ENCODE data around the gene PLSCR3. TPM values are rescaled to one million over a fixed set of nuclear protein-coding genes. Genes with fewer than 3 reads are reported as not detected.

The PLSCR3 gene
- total RNA-seq, 1 donor from 2014 or later = 16.1 TPM

DNA sequence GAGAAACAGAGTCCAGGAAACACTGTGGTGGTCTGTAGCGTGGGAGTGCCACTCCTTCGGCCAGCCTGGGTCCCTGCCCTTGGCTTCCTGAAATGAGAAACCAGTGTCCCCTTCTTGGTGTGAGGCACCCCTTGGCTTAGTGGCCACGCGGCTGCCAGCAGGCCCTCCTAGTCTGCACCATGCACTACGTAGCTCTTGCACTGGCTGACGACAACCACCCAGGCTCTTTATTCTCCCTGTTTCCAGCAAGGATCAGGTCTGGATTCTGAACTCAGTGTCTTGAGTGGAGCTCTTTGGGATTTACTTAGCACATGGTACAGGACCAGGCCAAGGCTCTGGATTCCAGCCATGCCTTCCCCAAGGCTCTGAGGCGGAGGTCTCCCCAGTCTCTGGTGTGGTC is 33.2 kb upstream of the PLSCR3 start:
- intact Hi-C loops (cut with micrococcal nuclease) = no loop called here
- ATAC-seq (no peak), DNase-seq (no peak)

DNA sequence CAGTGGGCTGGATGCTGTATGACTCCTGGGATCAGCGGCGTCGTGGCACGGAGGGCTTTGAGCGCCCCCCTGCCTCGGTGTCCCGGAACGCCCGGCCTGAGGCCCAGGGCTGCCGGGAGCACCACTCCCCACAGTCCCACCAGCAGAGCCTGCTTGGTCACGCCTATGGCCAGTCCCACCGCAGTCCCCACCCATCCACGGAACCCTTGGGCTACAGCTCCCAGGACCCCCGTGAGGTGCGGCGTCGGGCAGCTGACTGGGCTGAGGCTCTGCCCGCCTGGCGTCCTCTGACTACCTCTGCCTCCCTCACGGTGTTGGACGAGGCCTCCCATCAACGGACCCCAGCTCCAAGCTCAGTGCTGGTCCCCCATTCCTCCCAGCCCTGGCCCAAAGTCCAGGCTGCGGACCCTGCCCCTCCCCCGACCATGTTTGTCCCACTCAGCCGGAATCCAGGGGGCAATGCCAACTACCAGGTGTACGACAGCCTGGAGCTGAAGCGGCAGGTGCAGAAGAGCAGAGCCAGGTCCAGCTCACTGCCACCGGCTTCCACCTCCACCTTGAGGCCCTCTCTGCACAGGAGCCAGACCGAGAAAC is 32.7 kb upstream of the PLSCR3 start:
- intact Hi-C loops (cut with micrococcal nuclease) = no loop called here
- ATAC-seq (no peak), DNase-seq (no peak)

DNA sequence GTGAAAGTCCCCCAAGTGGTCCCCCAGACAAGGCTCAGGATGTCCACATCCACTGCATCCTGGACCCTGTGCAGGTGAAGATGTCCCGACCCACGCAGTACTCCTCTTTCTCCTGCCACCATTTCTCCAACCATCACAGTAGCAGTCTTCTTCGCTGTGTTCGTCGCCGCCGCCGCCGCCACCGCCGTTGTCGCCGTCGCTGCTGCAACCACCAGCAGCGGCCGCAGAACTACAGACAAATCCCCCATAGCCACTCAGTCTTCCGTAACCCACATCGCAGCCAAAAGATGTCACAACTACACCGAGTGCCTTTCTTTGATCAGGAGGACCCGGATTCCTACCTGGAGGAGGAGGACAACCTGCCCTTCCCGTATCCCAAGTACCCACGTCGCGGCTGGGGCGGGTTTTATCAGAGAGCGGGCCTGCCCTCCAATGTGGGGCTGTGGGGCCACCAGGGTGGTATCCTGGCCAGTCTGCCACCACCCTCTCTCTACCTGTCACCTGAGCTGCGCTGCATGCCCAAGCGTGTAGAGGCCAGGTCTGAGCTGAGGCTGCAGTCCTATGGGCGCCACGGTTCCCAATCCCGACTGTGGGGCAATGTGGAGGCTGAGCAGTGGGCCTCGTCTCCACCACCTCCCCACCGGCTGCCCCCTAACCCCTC is 32.0 kb upstream of the PLSCR3 start:
- DNase-seq = no peak
- ATAC-seq = no peak
- intact Hi-C loops (cut with micrococcal nuclease) = no loop called here

DNA sequence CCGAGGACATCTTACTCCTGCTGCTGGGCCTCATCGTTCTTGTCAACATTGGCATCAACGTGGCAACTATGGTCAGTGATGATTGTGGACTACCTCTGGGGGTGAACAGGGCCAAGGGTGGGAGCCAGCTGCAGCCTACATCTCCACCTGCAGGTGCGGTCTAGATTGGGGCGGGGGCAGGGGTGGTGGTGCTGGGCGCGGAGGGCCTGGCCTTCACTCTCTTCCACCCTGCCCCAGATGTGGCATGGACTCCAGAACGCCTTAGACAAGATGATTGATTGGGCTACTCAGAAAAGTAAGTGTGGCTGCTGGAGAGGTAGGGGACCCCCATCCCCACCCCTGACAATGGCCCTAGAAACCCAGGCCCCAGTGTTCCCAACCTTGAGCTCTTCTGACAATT is 31.4 kb upstream of the PLSCR3 start:
- DNase-seq (no peak), ATAC-seq (no peak)
- intact Hi-C loops (cut with micrococcal nuclease) = no loop called here

DNA sequence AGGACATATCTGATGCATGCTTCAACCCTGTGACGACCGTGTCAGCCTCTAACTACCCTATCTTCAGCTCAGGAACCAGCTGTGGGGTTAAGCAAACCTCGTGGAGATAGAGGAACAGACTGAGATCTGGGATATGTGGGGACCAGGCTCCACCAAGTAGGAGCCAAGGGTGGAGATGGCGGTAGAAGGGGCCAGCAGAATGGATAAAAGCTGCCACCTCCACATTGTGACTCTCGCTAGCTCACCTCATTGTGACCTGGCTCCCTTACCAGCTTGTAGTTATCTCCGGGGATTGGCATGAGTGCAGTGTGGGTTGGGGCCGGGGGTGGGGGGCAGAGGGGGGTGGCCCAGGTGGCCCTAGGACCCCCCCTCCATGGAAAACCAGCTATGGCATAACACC is 31.0 kb upstream of the PLSCR3 start, which contains the start of gene SPEM2:
TSS of gene SPEM2 (plus strand) at position 301 of the 400 bp plus-strand sequence. CDS start at position 374, 73 bp downstream.
- intact Hi-C loops (cut with micrococcal nuclease) = no loop called here
- DNase-seq = no peak
- no peak for ATAC-seq

DNA sequence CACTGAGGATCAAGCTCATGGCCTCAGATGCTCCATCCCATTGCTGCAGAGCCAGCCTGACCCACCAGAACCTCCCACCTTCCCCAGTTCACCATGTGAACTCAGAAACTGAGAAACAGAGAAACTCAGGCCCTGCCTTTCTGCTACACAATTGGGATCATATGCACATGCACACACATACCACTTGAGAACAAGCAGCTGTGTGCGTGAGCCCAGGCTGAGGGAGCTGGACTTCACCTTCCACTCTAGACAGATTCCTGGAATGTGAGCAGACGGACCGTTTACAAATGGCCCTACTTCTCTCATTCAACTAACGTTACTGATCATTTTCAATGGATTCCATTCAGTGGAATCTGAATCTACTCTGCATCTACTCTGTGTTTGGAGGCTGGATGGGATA is 29.4 kb upstream of the PLSCR3 start:
- intact Hi-C loops (cut with micrococcal nuclease) = no loop called here
- no peak for ATAC-seq
- DNase-seq = no peak

DNA sequence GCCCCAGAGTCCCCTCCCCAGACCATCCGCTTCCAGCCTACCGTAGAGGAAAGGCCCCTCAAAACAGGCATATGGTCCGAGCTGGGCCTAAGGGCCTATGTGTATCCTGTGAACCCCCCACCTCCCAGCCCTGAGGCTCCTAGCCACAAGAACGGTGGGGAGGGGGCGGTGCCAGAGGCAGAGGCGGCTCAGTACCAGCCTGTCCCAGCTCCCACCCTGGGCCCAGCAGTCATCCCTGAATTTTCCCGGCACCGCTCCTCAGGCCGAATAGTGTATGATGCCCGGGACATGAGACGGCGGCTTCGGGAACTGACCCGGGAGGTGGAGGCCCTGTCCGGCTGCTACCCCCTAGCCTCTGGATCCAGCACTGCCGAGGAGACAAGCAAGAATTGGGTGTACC is 26.9 kb upstream of the PLSCR3 start:
- intact Hi-C loops (cut with micrococcal nuclease) = no loop called here
- DNase-seq (no peak), ATAC-seq (no peak)

DNA sequence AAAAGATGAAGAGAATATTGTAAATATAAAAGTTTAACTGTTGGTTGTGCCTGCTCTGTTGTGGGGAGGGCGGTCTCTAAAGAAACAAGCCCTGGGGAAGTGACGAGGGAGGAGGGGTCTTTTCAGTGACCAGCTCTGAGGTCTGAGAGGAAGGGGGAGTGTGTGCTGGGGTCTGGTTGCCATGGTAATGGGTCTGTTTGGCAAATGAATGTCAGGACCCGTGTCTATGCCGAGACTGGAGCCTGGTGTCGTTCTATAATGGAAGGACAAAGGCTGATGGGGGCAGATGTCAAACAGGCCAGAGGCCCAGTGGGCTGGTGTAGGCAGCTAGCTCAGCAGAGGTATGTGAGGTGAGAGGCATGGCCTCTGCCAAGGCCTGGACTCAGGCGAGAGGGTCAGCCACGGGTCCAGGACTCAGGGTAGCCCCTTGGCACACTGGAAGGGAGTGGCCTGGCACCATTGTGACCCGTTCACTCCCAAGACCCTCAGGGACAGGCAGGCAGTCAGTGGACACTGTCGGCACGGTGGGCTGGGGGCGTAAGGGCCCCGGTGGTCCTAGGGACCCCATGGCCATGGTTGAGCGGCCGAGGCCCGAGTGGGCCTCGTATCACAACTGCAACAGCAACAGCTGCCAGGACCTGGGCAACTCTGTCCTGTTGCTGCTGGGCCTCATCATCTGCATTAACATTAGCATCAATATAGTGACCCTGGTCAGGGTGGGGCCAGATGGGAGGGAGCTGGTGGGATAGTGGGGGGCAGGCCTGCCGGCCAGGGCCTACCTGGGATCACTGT is 25.7 kb upstream of the PLSCR3 start, which contains the start of gene SPEM1:
TSS of gene SPEM1 (plus strand) at position 506 of the 792 bp plus-strand sequence. CDS start at position 567, 61 bp downstream.
- no peak for ATAC-seq
- intact Hi-C loops (cut with micrococcal nuclease) = no loop called here
- no peak for DNase-seq

DNA sequence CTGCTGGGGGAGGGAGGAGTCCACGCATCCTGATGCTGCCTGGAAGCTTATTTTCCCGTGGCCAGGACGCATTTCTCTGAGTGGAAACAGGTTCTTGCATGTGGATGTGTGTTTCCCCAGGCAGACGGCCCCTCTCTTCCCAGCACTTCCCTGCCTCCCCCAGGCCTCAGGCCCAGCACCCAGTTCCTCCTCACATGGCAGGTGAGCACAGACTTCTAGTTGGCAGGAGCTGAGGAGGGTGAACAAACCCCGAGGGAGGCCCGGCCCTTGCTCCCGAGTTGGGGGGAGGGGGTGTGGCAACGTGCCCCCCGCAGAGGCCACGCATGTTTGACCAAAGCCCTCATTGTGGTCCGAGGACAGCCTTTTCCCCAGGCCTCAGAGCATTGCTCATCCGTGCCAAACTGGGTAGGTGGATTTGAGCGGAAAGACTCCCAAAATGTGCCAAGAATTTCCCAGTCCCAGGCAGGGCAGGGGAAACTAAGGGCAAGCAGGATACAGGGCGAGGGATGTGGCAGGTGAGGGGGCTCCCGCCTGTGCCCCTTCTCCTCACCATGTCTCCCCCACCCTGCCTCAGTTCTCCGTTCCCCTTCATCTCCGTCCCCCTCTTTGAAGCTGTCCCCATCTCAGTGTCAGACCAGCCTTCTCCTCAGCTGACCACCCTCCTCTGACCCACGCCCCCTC is 24.3 kb upstream of the PLSCR3 start:
- ATAC-seq (no peak), DNase-seq (no peak)
- intact Hi-C loops (cut with micrococcal nuclease) = no loop called here

DNA sequence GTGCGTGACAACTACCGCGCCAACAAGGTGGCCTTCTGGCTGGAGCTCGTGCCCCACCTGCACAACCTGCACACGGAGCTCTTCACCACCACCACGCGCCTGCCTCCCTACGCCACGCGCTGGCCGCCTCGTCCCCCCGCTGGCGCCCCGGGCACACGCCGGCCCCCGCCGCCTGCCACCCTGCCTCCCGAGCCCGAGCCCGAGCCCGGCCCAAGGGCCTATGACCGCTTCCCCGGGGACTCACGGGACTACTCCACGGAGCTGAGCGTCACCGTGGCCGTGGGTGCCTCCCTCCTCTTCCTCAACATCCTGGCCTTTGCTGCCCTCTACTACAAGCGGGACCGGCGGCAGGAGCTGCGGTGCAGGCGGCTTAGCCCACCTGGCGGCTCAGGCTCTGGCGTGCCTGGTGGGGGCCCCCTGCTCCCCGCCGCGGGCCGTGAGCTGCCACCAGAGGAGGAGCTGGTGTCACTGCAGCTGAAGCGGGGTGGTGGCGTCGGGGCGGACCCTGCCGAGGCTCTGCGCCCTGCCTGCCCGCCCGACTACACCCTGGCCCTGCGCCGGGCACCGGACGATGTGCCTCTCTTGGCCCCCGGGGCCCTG is 22.8 kb upstream of the PLSCR3 start:
- DNase-seq = no peak
- intact Hi-C loops (cut with micrococcal nuclease) = no loop called here
- ATAC-seq = no peak

DNA sequence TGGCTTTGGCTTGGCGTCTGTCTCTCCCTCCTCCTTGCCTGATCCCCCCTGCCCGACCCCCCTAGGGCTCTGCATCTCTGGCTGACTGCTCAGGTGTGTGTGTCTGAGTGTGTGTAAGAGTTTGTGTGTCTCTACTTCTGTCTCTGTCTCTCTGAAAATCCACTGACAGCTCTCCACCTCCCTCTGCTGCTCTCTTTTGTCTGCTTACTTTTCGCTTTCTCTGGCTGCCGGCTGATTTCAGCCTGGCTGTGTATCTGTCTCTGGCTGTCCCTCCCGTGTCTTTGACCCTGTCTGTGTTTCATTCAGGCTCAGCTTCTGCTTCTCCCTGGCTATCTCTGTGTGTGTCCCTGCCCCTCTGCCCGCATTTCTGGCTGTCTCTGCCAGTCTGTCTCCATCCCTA is 22.0 kb upstream of the PLSCR3 start:
- DNase-seq (no peak), ATAC-seq (no peak)
- intact Hi-C loops (cut with micrococcal nuclease) = no loop called here

DNA sequence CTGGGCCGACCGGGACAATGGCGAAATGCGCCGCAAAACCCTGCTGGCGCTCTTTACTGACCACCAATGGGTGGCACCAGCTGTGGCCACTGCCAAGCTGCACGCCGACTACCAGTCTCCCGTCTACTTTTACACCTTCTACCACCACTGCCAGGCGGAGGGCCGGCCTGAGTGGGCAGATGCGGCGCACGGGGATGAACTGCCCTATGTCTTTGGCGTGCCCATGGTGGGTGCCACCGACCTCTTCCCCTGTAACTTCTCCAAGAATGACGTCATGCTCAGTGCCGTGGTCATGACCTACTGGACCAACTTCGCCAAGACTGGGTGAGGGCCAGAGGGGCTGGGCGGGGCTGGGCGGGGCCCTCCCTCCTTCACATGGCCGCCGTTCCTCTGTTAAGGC is 21.5 kb upstream of the PLSCR3 start:
- ATAC-seq = no peak
- no peak for DNase-seq
- intact Hi-C loops (cut with micrococcal nuclease) = no loop called here

DNA sequence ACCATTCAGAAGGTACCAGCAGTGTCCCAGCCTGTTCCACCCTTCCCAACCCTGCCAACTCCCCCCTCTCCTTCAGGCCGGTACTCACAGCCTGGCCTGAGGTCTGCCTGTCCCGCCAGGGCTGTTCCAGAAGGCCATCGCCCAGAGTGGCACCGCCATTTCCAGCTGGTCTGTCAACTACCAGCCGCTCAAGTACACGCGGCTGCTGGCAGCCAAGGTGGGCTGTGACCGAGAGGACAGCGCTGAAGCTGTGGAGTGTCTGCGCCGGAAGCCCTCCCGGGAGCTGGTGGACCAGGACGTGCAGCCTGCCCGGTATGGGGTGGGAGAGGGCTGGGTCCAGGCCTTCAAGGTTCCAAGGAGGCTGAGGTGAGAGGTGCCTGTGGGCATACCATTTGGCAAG is 20.5 kb upstream of the PLSCR3 start:
- no peak for DNase-seq
- intact Hi-C loops (cut with micrococcal nuclease) = no loop called here
- no peak for ATAC-seq

DNA sequence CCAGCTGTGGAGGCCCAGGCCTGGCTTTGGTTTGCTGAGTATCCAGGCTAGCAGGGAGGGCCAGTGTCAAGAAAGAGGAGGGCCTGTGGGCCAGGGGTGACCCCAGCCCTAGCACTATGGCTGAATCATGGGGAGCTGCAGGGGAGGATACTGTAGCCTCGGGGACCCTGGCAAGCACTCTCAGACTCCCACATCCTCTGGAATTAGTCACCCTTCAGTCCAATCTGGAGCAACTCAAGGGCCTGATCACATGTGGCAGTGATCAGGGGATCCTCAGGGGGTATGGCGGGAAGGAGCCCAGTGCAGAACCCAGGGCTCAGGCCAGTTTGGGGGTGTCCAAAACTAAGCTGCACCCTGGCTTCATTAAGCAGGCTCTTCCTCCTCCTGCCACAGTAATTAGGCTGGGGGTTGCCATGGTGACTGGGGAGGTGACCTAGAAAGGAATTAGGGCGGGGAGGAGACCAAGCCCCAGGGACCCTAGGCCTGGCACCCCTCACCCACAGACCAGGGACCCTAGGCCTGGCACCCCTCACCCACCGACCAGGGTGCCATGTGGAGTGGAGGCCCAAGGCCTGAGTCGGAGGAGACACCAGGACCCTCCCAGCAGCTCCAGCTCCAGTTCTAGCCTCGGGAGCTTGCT is 19.1 kb upstream of the PLSCR3 start:
- ATAC-seq (no peak), DNase-seq (no peak)
- intact Hi-C loops (cut with micrococcal nuclease) = no loop called here

DNA sequence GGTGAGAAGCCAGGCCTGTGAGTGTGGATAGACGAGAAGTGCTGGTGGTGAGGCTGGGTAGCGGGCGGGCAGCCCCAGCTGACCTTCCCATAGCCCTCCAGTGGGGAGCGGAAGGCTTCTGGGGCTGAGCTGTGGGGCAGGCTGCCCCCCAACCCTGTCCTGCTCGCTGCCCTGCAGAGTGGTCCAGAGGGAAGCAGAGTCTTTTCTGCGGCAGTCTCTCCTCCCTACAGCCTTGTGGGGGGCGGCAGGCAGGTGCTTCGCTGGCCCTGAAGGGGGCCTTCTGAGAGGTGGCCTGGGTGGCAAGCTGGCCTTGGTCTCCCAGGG is 17.1 kb upstream of the PLSCR3 start:
- DNase-seq = no peak
- intact Hi-C loops (cut with micrococcal nuclease) = no loop called here
- ATAC-seq = no peak

DNA sequence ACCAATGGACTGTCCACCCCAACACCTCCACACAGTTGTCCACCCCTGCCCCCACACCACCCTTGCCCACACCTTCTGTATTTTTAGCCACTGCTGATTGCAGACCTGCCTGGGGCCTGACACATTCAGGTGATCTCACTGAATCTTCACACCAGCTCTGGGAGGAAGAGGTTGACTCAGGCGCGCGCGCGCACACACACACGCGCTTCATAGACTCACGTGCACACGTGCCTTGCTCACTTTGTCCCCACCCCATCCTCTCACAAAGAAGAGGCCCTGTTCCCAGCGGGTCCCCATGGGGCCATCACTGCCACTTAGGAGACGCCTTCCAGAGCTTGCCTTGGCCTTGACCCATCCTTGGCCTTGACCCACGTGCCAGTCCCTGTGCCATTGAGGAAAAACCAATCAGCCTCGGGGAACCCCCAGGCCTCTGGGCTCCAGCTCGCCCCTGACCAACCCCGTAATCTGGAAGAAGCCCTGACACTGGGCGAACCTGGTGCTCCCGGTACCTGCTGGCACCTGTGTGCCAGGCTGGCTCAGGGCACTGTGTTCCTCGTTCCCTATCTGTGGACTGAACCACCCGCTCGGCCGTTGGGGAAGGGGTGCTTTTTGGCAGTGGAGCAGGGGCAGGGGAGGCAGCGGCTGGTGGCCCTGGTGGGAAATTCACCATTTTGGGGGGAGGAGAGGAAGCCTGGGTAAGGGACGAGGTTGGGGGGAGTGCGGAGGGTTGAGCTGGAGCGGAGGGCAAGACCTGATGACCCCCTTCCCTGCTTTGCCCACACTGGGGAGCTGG is 16.5 kb upstream of the PLSCR3 start:
- DNase-seq (no peak), ATAC-seq (no peak)
- intact Hi-C loops (cut with micrococcal nuclease) = no loop called here

DNA sequence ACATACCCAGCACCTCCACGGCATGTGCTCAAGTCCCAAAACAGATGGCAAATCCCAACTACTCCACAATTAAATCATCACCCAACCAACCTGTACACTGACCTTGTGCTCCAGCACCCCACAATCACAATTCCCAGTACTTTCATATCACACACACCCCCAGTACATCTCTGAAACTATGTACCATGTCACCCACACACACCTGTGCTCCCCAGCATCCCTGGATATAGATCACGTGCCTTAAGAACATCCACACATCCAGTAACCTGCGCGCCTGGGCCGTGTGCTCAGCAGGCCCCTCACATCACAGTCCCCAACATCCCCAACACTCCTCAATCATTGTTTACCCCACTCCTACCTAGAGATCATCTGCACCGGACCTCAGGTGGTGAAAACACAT is 15.4 kb upstream of the PLSCR3 start:
- intact Hi-C loops (cut with micrococcal nuclease) = no loop called here
- no peak for ATAC-seq
- no peak for DNase-seq

DNA sequence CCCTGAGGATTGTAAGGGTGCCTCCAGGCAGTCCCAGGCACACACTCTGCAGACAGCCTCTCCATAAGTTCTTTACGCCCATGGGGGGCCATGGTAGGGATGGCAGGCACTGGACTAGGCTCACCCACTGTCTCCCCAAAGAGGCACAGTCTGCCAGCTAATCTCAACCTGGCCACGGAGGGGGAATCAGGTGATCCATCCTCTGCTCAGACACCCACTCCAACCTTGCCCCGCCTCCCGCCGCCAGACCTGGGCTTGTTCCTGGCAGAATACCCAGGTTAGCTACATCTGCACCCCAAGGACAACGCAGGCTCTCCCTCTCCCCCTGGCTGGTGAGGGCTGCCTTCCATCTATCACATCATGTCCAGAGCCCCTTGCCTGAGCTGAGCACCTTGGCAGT is 14.5 kb upstream of the PLSCR3 start:
- ATAC-seq = no peak
- intact Hi-C loops (cut with micrococcal nuclease) = no loop called here
- DNase-seq = no peak

All from left ventricle myocardium superior (tissue), 1 donor.